ENCODE data around the gene IL31RA. TPM values are rescaled to one million over a fixed set of nuclear protein-coding genes. Genes with fewer than 3 reads are reported as not detected.

IL31RA gene
- total and polyA plus RNA-seq, 2 experiments from 2014 or later: not detected

DNA sequence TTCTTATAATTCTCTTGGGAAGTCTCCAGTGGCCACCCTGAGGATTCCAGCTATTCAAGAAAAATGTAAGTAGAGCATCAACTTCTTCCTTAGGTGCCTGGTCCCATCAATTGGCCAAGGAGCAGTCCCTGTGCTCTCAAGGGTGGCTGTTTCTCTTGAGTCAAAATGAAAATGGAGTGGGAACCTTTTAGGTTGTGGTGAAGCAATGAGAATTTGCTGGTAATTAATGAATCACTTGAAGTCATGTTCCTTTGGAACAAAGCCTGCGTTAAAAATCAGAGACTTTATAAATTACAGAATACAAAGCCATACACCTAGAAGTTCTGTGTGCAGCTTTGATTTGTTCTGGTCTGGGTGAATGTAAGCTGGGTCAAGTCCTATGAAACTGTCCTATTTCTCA is 48.9 kb downstream of the IL31RA start:
- Mint-ChIP-seq H3K36me3 (ENCODE audit: low read depth) (no peaks in the 10 kb centered on the region; the same call in 2 of the 3 replicates), H3K4me1 (no peaks in the 10 kb centered on the region), H3K9me3 (no peaks in the 10 kb centered on the region), H3K27me3 (ENCODE audit: insufficient read depth, low read depth, poor library complexity) (peaks cover 7% of the 10 kb centered on the region), H3K4me3 (no peak overlapping the region), H3K27ac (no peak overlapping the region)
- DNase-seq (ENCODE audit: low spot score) (no peak), ATAC-seq (no peak)
- H3K9me2 ChIP-seq (ENCODE audit: insufficient read depth): peaks cover 10% of the 10 kb centered on the region
- H3F3A ChIP-seq (replicated peaks; ENCODE audit: low read depth): no peaks in the 10 kb centered on the region
- H3K36me3 ChIP-seq (ENCODE audit: insufficient read depth): no peaks in the 10 kb centered on the region
- H3K4me2 ChIP-seq: no peak overlapping the region
- no peaks in the 10 kb centered on the region for H3K79me2 ChIP-seq (replicated peaks; ENCODE audit: insufficient read depth)
- H3K27ac ChIP-seq (ENCODE audit: low read depth): no peak overlapping the region
- no peaks in the 10 kb centered on the region for H3K27me3 ChIP-seq (ENCODE audit: insufficient read depth)
- TF ChIP-seq, protein P1, sequence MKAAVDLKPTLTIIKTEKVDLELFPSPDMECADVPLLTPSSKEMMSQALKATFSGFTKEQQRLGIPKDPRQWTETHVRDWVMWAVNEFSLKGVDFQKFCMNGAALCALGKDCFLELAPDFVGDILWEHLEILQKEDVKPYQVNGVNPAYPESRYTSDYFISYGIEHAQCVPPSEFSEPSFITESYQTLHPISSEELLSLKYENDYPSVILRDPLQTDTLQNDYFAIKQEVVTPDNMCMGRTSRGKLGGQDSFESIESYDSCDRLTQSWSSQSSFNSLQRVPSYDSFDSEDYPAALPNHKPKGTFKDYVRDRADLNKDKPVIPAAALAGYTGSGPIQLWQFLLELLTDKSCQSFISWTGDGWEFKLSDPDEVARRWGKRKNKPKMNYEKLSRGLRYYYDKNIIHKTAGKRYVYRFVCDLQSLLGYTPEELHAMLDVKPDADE (IDR thresholded peaks at IDR 0.05): no peak
- TF ChIP-seq, protein P2, sequence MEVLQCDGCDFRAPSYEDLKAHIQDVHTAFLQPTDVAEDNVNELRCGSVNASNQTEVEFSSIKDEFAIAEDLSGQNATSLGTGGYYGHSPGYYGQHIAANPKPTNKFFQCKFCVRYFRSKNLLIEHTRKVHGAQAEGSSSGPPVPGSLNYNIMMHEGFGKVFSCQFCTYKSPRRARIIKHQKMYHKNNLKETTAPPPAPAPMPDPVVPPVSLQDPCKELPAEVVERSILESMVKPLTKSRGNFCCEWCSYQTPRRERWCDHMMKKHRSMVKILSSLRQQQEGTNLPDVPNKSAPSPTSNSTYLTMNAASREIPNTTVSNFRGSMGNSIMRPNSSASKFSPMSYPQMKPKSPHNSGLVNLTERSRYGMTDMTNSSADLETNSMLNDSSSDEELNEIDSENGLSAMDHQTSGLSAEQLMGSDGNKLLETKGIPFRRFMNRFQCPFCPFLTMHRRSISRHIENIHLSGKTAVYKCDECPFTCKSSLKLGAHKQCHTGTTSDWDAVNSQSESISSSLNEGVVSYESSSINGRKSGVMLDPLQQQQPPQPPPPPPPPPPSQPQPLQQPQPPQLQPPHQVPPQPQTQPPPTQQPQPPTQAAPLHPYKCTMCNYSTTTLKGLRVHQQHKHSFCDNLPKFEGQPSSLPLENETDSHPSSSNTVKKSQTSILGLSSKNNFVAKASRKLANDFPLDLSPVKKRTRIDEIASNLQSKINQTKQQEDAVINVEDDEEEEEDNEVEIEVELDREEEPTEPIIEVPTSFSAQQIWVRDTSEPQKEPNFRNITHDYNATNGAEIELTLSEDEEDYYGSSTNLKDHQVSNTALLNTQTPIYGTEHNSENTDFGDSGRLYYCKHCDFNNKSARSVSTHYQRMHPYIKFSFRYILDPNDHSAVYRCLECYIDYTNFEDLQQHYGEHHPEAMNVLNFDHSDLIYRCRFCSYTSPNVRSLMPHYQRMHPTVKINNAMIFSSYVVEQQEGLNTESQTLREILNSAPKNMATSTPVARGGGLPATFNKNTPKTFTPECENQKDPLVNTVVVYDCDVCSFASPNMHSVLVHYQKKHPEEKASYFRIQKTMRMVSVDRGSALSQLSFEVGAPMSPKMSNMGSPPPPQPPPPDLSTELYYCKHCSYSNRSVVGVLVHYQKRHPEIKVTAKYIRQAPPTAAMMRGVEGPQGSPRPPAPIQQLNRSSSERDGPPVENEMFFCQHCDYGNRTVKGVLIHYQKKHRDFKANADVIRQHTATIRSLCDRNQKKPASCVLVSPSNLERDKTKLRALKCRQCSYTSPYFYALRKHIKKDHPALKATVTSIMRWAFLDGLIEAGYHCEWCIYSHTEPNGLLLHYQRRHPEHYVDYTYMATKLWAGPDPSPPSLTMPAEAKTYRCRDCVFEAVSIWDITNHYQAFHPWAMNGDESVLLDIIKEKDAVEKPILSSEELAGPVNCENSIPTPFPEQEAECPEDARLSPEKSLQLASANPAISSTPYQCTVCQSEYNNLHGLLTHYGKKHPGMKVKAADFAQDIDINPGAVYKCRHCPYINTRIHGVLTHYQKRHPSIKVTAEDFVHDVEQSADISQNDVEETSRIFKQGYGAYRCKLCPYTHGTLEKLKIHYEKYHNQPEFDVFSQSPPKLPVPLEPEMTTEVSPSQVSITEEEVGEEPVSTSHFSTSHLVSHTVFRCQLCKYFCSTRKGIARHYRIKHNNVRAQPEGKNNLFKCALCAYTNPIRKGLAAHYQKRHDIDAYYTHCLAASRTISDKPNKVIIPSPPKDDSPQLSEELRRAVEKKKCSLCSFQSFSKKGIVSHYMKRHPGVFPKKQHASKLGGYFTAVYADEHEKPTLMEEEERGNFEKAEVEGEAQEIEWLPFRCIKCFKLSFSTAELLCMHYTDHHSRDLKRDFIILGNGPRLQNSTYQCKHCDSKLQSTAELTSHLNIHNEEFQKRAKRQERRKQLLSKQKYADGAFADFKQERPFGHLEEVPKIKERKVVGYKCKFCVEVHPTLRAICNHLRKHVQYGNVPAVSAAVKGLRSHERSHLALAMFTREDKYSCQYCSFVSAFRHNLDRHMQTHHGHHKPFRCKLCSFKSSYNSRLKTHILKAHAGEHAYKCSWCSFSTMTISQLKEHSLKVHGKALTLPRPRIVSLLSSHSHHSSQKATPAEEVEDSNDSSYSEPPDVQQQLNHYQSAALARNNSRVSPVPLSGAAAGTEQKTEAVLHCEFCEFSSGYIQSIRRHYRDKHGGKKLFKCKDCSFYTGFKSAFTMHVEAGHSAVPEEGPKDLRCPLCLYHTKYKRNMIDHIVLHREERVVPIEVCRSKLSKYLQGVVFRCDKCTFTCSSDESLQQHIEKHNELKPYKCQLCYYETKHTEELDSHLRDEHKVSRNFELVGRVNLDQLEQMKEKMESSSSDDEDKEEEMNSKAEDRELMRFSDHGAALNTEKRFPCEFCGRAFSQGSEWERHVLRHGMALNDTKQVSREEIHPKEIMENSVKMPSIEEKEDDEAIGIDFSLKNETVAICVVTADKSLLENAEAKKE (CRISPR knock-in tag; IDR thresholded peaks at IDR 0.05): no peak
- no peak for TF ChIP-seq ZNF331 (CRISPR knock-in tag; IDR thresholded peaks at IDR 0.05; ENCODE audit: low read depth)
- TF ChIP-seq NANOG (IDR thresholded peaks at IDR 0.05; ENCODE audit: borderline replicate concordance): no peak
- TF ChIP-seq POLR2AphosphoS5 (IDR thresholded peaks at IDR 0.05; ENCODE audit: low read depth): no peak
- TF ChIP-seq, protein P3, sequence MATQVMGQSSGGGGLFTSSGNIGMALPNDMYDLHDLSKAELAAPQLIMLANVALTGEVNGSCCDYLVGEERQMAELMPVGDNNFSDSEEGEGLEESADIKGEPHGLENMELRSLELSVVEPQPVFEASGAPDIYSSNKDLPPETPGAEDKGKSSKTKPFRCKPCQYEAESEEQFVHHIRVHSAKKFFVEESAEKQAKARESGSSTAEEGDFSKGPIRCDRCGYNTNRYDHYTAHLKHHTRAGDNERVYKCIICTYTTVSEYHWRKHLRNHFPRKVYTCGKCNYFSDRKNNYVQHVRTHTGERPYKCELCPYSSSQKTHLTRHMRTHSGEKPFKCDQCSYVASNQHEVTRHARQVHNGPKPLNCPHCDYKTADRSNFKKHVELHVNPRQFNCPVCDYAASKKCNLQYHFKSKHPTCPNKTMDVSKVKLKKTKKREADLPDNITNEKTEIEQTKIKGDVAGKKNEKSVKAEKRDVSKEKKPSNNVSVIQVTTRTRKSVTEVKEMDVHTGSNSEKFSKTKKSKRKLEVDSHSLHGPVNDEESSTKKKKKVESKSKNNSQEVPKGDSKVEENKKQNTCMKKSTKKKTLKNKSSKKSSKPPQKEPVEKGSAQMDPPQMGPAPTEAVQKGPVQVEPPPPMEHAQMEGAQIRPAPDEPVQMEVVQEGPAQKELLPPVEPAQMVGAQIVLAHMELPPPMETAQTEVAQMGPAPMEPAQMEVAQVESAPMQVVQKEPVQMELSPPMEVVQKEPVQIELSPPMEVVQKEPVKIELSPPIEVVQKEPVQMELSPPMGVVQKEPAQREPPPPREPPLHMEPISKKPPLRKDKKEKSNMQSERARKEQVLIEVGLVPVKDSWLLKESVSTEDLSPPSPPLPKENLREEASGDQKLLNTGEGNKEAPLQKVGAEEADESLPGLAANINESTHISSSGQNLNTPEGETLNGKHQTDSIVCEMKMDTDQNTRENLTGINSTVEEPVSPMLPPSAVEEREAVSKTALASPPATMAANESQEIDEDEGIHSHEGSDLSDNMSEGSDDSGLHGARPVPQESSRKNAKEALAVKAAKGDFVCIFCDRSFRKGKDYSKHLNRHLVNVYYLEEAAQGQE (IDR thresholded peaks at IDR 0.05; ENCODE audit: unreplicated experiment): no peak
- TF ChIP-seq, protein P4, sequence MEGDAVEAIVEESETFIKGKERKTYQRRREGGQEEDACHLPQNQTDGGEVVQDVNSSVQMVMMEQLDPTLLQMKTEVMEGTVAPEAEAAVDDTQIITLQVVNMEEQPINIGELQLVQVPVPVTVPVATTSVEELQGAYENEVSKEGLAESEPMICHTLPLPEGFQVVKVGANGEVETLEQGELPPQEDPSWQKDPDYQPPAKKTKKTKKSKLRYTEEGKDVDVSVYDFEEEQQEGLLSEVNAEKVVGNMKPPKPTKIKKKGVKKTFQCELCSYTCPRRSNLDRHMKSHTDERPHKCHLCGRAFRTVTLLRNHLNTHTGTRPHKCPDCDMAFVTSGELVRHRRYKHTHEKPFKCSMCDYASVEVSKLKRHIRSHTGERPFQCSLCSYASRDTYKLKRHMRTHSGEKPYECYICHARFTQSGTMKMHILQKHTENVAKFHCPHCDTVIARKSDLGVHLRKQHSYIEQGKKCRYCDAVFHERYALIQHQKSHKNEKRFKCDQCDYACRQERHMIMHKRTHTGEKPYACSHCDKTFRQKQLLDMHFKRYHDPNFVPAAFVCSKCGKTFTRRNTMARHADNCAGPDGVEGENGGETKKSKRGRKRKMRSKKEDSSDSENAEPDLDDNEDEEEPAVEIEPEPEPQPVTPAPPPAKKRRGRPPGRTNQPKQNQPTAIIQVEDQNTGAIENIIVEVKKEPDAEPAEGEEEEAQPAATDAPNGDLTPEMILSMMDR (conservative IDR thresholded peaks at IDR 0.05; ENCODE audit: low read depth in 2 of 2): no peak
- no peak for TF ChIP-seq JUNB (IDR thresholded peaks at IDR 0.05; ENCODE audit: unreplicated experiment)
- no peak for TF ChIP-seq ZNF114 (CRISPR knock-in tag; IDR thresholded peaks at IDR 0.05)
- no peak for TF ChIP-seq EZH2 (IDR thresholded peaks at IDR 0.05; ENCODE audit: low read depth, unreplicated experiment)
- TF ChIP-seq STAT1 (IDR thresholded peaks at IDR 0.05; ENCODE audit: unreplicated experiment): no peak
- TF ChIP-seq EZH2phosphoT487 (IDR thresholded peaks at IDR 0.05; ENCODE audit: unreplicated experiment): no peak
- TF ChIP-seq CREB1 (CRISPR knock-in tag; IDR thresholded peaks at IDR 0.05; ENCODE audit: low read depth): no peak
- H2AFZ ChIP-seq: no peak overlapping the region
- H3K4me1 ChIP-seq (ENCODE audit: insufficient read depth): no peaks in the 10 kb centered on the region
- no peak overlapping the region for H3K4me3 ChIP-seq
- no peaks in the 10 kb centered on the region for H4K20me1 ChIP-seq (replicated peaks; ENCODE audit: insufficient read depth)
